Hindlimb muscle (tissue), 1 donor: ENCODE results near the gene HPS4. TPM values are rescaled to one million over a fixed set of nuclear protein-coding genes. Genes with fewer than 3 reads are reported as not detected.
"Not testable (repeated sequence)": the region's sequence is repeated elsewhere in the genome, so short reads cannot be mapped to it uniquely, and the experiment has no call there.

Experiments used
- DNase-seq: peaks from one replicate; pipeline ENCODE4 v3.0.0-alpha.2; 2013
- polyA plus RNA-seq: library from polyadenylated mRNA; unstranded; fragments of 120-200 nt; gene quantifications from one replicate; pipeline ENCODE4 v1.2.1, GENCODE V29; 2013; ENCODE audit not compliant: insufficient read length

HPS4 gene
- polyA plus RNA-seq, 1 donor, result 18.0 TPM

- not testable (repeated sequence) for DNase-seq
Observed at GRCh38 chr22:26408562-26409220, 74.9 kb downstream of the HPS4 start.

GRCh38 chr22:26406118-26406517 lies 77.5 kb downstream of the HPS4 start:
- DNase-seq, result no peak

DNA sequence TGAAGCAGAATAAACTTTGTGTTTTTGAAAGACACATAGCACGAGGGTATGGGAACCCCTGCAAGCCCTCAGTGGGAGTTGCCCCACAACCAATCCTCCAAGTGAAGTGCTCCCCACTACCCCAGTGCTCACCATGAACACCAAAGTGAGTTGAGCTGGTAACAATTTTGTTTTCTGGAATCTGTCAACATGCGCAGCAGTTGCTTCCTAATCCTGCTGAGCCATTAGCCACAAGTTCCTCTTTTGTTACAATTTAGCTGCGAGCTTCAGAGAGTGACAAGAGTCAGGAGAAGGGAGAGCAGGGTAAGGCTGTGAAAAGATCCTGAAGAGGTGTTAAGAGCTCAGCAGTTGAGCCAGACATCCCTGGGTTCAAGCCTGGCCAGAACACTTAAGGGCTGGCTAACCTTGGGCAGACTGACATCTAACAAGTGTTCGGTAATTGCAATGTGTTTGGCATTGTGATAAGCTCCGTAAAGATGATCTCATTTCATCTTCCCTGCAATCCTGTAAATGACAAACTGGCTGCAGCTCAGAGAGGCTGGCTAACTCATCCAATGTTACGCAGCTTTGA lies 78.6 kb downstream of the HPS4 start:
- DNase-seq, result no peak

DNA sequence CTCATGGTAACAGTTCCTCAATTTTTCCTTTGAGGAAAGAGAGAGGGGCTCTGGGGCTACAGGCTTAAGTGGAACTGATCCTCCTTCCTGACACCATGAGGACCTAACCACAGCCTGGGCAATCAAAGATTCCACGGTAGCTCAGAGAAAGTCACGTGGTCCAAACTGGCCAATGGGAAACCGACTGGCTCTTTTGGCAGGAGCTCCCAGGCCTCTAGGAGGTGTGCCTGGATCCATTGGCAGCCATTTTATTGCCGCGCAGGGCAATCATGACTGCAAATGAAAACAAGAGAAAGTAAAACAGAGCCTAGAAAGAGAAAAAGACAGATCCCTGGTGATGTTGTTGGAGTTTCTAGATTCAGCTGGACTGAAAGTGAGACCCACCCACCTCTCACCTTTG lies 81.9 kb downstream of the HPS4 start:
- DNase-seq, result no peak

Other genes with a start within 250 kb of the HPS4 start
- gene ASPHD2, start 54.5 kb downstream of the HPS4 start, polyA plus RNA-seq, result 0.57 TPM
- 21.5 TPM for gene SRRD, start 94 bp upstream of the HPS4 start, polyA plus RNA-seq
- gene TFIP11, start 28.7 kb upstream of the HPS4 start, polyA plus RNA-seq, result 23.1 TPM
- gene TPST2, start 106.3 kb upstream of the HPS4 start, polyA plus RNA-seq, result 7.2 TPM
- 1.1 TPM for gene CRYBB1, start 134.2 kb upstream of the HPS4 start, polyA plus RNA-seq
- not detected for gene CRYBA4, start 138.2 kb upstream of the HPS4 start, polyA plus RNA-seq
- gene MIAT, start 173.8 kb upstream of the HPS4 start, polyA plus RNA-seq, result 0.13 TPM